K562 (cell line): ENCODE data around the gene MYLK2. TPM values are rescaled to one million over a fixed set of nuclear protein-coding genes. Genes with fewer than 3 reads are reported as not detected.
A peak's percentile ranks its signal among the peaks of the same experiment; 100 is the strongest.

Experiments used
- ATAC-seq: fragments of 200-7000 bp; cut with Tn5 transposase; 3 replicates; pipeline ENCODE4 v1.9.1; 2020; ENCODE audit warnings: moderate library complexity
- BruUV-seq: library from RNA; stranded (reverse); fragments of 400-500 nt; replicated peaks from 2 replicates; lab custom pipeline; 2021; lab: Mats Ljungman, UMichigan
- CTCF ChIA-PET: fragments of 300-600 bp; formaldehyde crosslinking; extraction: SDS; loops from one replicate; lab custom pipeline; 2021; ENCODE audit warnings: low intra/inter-chr PET ratio; lab: Yijun Ruan, JAX
- POLR2A ChIA-PET: fragments of 300-600, 350-650 bp; sonication (Branson Sonifier 250); formaldehyde crosslinking; extraction: SDS; loops from one replicate; lab custom pipeline; 2021; ENCODE audit warnings: antibody characterized with exemption, inconsistent platforms; lab: Yijun Ruan, JAX
- DNase-seq, 4 experiments: peaks; one replicate each; pipeline versions ENCODE4 v3.0.0 to v3.0.0-alpha.2; 2011 to 2018; ENCODE audit warnings: low spot score in 3 of 4, mixed read lengths in 3 of 4; ENCODE audit errors: extremely low read depth in 1 of 4
- FAIRE-seq: peaks from 2 replicates; lab custom pipeline; 2011; peaks lifted over from hg19 to GRCh38; lab: Jason Lieb, UNC
- H2AFZ ChIP-seq: 2 replicates; pipeline ENCODE4 v1.6.0; 2011; ENCODE audit warnings: low read depth, low read length, control low read depth, inconsistent platforms
- H3K27ac ChIP-seq: fragments of 200-600 bp; 3 replicates; pipeline ENCODE4 v1.8.0; 2011; ENCODE audit warnings: low read depth, mild to moderate bottlenecking, control low read depth, inconsistent platforms, low read length, moderate library complexity, mixed read lengths; ENCODE audit errors: extremely low read depth
- H3K27me3 ChIP-seq, 2 experiments: fragments of 300-600 bp in 1 of 2; 2 replicates in 1 of 2; 3 replicates in 1 of 2; pipeline versions ENCODE4 v1.6.0 to v1.8.0; 2011; ENCODE audit warnings: inconsistent platforms in 2 of 2, low read length in 2 of 2, mild to moderate bottlenecking in 1 of 2, mixed read lengths in 1 of 2, moderate library complexity in 1 of 2; ENCODE audit not compliant: control insufficient read depth in 2 of 2, insufficient read depth in 2 of 2
- H3K36me3 ChIP-seq: fragments of 300-600 bp; 3 replicates; pipeline ENCODE4 v1.8.0; 2011; ENCODE audit warnings: mild to moderate bottlenecking, low read length, inconsistent platforms; ENCODE audit not compliant: control insufficient read depth, insufficient read depth
- H3K4me1 ChIP-seq, 2 experiments: fragments of 200-600 bp in 1 of 2; replicated peaks in 1 of 2; 2 replicates in 1 of 2; 3 replicates in 1 of 2; pipeline versions ENCODE4 v1.5.1 to v1.8.0; 2011; ENCODE audit warnings: inconsistent platforms in 2 of 2, low read length in 2 of 2, mild to moderate bottlenecking in 1 of 2, mixed read lengths in 1 of 2, moderate library complexity in 1 of 2; ENCODE audit not compliant: control insufficient read depth in 2 of 2, insufficient read depth in 2 of 2
- H3K4me2 ChIP-seq: 2 replicates; pipeline ENCODE4 v1.6.1; 2011; ENCODE audit warnings: low read length, control low read depth, inconsistent platforms, mixed read lengths; ENCODE audit not compliant: insufficient read depth
- H3K4me3 ChIP-seq: fragments of 200-600 bp; sonication (generic), shearing (Covaris generic); 2 replicates; pipeline ENCODE4 v1.5.1; 2016; ENCODE audit warnings: control low read depth, inconsistent platforms
- H3K79me2 ChIP-seq: fragments of 200-600 bp; 3 replicates; pipeline ENCODE4 v1.8.0; 2011; ENCODE audit warnings: low read length, inconsistent platforms; ENCODE audit not compliant: control insufficient read depth, insufficient read depth
- H3K9ac ChIP-seq, 2 experiments: 2 replicates each; pipeline versions ENCODE4 v1.6.0 to v1.6.1; 2011; ENCODE audit warnings: low read depth in 2 of 2, low read length in 2 of 2, control low read depth in 1 of 2, inconsistent platforms in 1 of 2, mild to moderate bottlenecking in 1 of 2, mixed read lengths in 1 of 2; ENCODE audit not compliant: insufficient read depth in 1 of 2
- H3K9me1 ChIP-seq: one replicate; pipeline ENCODE4 v1.6.0; 2011; ENCODE audit warnings: inconsistent platforms, mild to moderate bottlenecking, low read length, moderate library complexity; ENCODE audit not compliant: control insufficient read depth, insufficient read depth
- H3K9me3 ChIP-seq: replicated peaks from 2 replicates; pipeline ENCODE4 v1.5.1; 2011; ENCODE audit warnings: low read depth, low read length, inconsistent platforms; ENCODE audit not compliant: control insufficient read depth, insufficient read depth
- H4K20me1 ChIP-seq: replicated peaks from 2 replicates; pipeline ENCODE4 v1.6.1; 2011; ENCODE audit warnings: low read length, inconsistent platforms, mixed read lengths; ENCODE audit not compliant: control insufficient read depth, insufficient read depth
- CBFB ChIP-seq: sonication (generic); formaldehyde crosslinking; IDR thresholded peaks from 2 replicates; pipeline ENCODE4 v1.4.0; 2020; ENCODE audit warnings: mild to moderate bottlenecking, missing genetic modification reagents
- COPS2 ChIP-seq: fragments of 450-650 bp; conservative IDR thresholded peaks from 2 replicates; pipeline ENCODE4 v1.6.1; 2016; ENCODE audit warnings: mild to moderate bottlenecking, moderate library complexity
- ID3 ChIP-seq, 2 experiments: fragments of 250-450 bp in 1 of 2; fragments of 450-650 bp in 1 of 2; sonication (Bioruptor Pico) in 1 of 2; IDR thresholded peaks; 2 replicates each; pipeline versions ENCODE4 v1.6.1 to v1.8.0; 2016 to 2021; ENCODE audit warnings: mild to moderate bottlenecking in 2 of 2, moderate library complexity in 2 of 2, missing compliant biosample characterization in 1 of 2, missing genetic modification characterization in 1 of 2
- ILK ChIP-seq: fragments of 450-650 bp; IDR thresholded peaks from 2 replicates; pipeline ENCODE4 v1.6.1; 2016; ENCODE audit warnings: missing genetic modification characterization, low read depth, mild to moderate bottlenecking, missing compliant biosample characterization, moderate library complexity, borderline replicate concordance
- MEF2D ChIP-seq: conservative IDR thresholded peaks from 2 replicates; pipeline ENCODE4 v1.6.1; 2016; ENCODE audit warnings: low read depth, missing genetic modification characterization, missing compliant biosample characterization
- MIER1 ChIP-seq: fragments of 450-650 bp; IDR thresholded peaks from 2 replicates; pipeline ENCODE4 v1.6.1; 2016; ENCODE audit warnings: antibody characterized with exemption, mild to moderate bottlenecking, low read depth
- MYC ChIP-seq, 2 experiments: fragments of 250-450 bp in 1 of 2; sonication (Bioruptor Pico) in 1 of 2; IDR thresholded peaks; 2 replicates each; pipeline versions ENCODE4 v1.5.1 to v1.6.1; 2012 to 2021; ENCODE audit warnings: low read depth in 2 of 2, borderline replicate concordance in 1 of 2, improper control_type of control experiment in 1 of 2, low read length in 1 of 2, mild to moderate bottlenecking in 1 of 2, moderate library complexity in 1 of 2
- NFIX ChIP-seq: fragments of 250-450 bp; sonication (Bioruptor Pico); IDR thresholded peaks from 2 replicates; pipeline ENCODE4 v1.4.0; 2020; ENCODE audit warnings: low read depth, mild to moderate bottlenecking, moderate library complexity
- NFYB ChIP-seq: IDR thresholded peaks from 2 replicates; pipeline ENCODE4 v1.6.1; 2011; ENCODE audit warnings: mild to moderate bottlenecking, moderate library complexity; ENCODE audit not compliant: insufficient read length; ENCODE audit errors: extremely low read depth
- PHF21A ChIP-seq: fragments of 450-650 bp; IDR thresholded peaks from 2 replicates; pipeline ENCODE4 v1.6.1; 2017; ENCODE audit warnings: low read depth, borderline replicate concordance
- PREB ChIP-seq: sonication (generic); formaldehyde crosslinking; IDR thresholded peaks from 2 replicates; pipeline ENCODE4 v1.8.1; 2023; ENCODE audit warnings: mild to moderate bottlenecking, missing genetic modification reagents
- RBM34 ChIP-seq: fragments of 200-400 bp; formaldehyde crosslinking; IDR thresholded peaks from 2 replicates; pipeline ENCODE4 v1.6.1; 2018; ENCODE audit warnings: low read length, borderline replicate concordance; ENCODE audit not compliant: insufficient read depth
- SIN3B ChIP-seq: fragments of 450-650 bp; IDR thresholded peaks from 2 replicates; pipeline ENCODE4 v1.6.1; 2017; ENCODE audit warnings: low read depth, mild to moderate bottlenecking, moderate library complexity
- SREBF2 ChIP-seq: sonication (generic); formaldehyde crosslinking; IDR thresholded peaks from 2 replicates; pipeline ENCODE4 v1.4.0; 2020; ENCODE audit warnings: mild to moderate bottlenecking, missing genetic modification reagents
- USF1 ChIP-seq: sonication (generic); formaldehyde crosslinking; IDR thresholded peaks from 2 replicates; pipeline ENCODE4 v1.9.0; 2022; ENCODE audit warnings: mild to moderate bottlenecking, missing genetic modification reagents
- ZNF324 ChIP-seq: fragments of 250-450 bp; sonication (Bioruptor Pico); IDR thresholded peaks from 2 replicates; pipeline ENCODE4 v1.4.0; 2020; ENCODE audit warnings: mild to moderate bottlenecking
- ZNF639 ChIP-seq, 2 experiments: fragments of 200-800 bp in 1 of 2; sonication (Bioruptor generic) in 1 of 2; sonication (generic) in 1 of 2; formaldehyde crosslinking in 1 of 2; IDR thresholded peaks in 1 of 2; conservative IDR thresholded peaks in 1 of 2; 2 replicates each; pipeline versions ENCODE4 v1.5.0 to v1.6.1; 2016 to 2020; ENCODE audit warnings: missing compliant biosample characterization in 1 of 2, missing genetic modification characterization in 1 of 2, missing genetic modification reagents in 1 of 2
- WGBS: fragments of 100-300 bp; shearing (Covaris generic); methylation state at CpG from one replicate; pipeline ENCODE4 v1.1.6; 2016; ENCODE audit warnings: low coverage, mixed read lengths; ENCODE audit not compliant: insufficient coverage; ENCODE audit errors: missing lambda C conversion rate; 5-methylcytosine and 5-hydroxymethylcytosine counted together
- in situ Hi-C: fragments of 300-500 bp; cut with MboI; formaldehyde crosslinking; loops from 4 replicates; pipeline ENCODE4 v1.15.0; 2018; ENCODE audit warnings: inconsistent platforms, mixed read lengths
- intact Hi-C: fragments of 100-400 bp; cut with micrococcal nuclease; formaldehyde crosslinking; loops from 2 replicates; pipeline ENCODE4 v1.14.2; 2022
- polyA plus RNA-seq, 8 experiments: library from polyadenylated mRNA; depleted of rRNA in 4 of 8; stranded (reverse) in 5 of 8; unstranded in 3 of 8; fragments of >200 nt; fragmentation: Nextera tagmentation in 2 of 8; fragmentation: Illumina TruSeq in 1 of 8; extraction: Ambion mirVana in 2 of 8; extraction: Trizol in 1 of 8; gene quantifications; 2 replicates each; pipeline versions ENCODE4 v1.2.1 to v1.2.3, GENCODE V29; 2011 to 2014; ENCODE audit warnings: inconsistent platforms in 1 of 8, missing spikeins in 1 of 8
- total RNA-seq, 7 experiments: library from RNA; depleted of rRNA in 6 of 7; stranded (reverse); fragments of >200 nt in 6 of 7; fragmentation: Illumina TruSeq in 2 of 7; extraction: Trizol in 2 of 7; gene quantifications; 2 replicates each; pipeline versions ENCODE4 v1.2.1 to v1.2.3, GENCODE V29; 2011 to 2021; ENCODE audit warnings: low replicate concordance in 1 of 7

Gene MYLK2
- total and polyA plus RNA-seq, 9 of the 15 experiments (the other 6 are each of a cell fraction or from before 2014, with no cell fraction given): 0.07 to 0.53 (median 0.18) TPM; not detected in 2

- no peak overlapping the region for H3K4me3 ChIP-seq
- in situ Hi-C loops: loop anchor here (25.0 kb wide), 1 partner anchor 828 kb away; the partner anchor contains the start of gene C20orf203
- DNase-seq (no peak), FAIRE-seq (no peak), ATAC-seq (no peak)
- ChIA-PET POLR2A (interaction anchor here (0.7 kb wide), 1 partner anchor 839 kb away, joined by 3 read pairs; no protein-coding TSS in a partner anchor), CTCF (interaction anchor here (1.7 kb wide), 1 partner anchor 197 kb away, joined by 4 read pairs; no protein-coding TSS in a partner anchor)
- H4K20me1 ChIP-seq: 0 out of 2 replicates have a peak, but pooled peaks cover 6% of the 10 kb centered on the region
- BruUV-seq: no TSS peak
- no peak overlapping the region for H3K4me2 ChIP-seq
- 74% methylated on average over 12 of the region's 20 CpGs for WGBS
- no peaks in the 10 kb centered on the region for H3K36me3 ChIP-seq
- intact Hi-C loops: loop anchor here (5.0 kb wide), 1 partner anchor 107 kb away; no protein-coding TSS in a partner anchor
- H3K27me3 ChIP-seq: no peaks in the 10 kb centered on the region
- H2AFZ ChIP-seq: no peak overlapping the region
- no peaks in the 10 kb centered on the region for H3K79me2 ChIP-seq
- H3K9me3 ChIP-seq: no peaks in the 10 kb centered on the region
- peak overlapping the region in 1 of 2 experiments; percentile 40; a peak in 1 of 4 replicates for H3K9ac ChIP-seq
- no peak overlapping the region for H3K27ac ChIP-seq
- H3K4me1 ChIP-seq: peaks cover 35 to 51% of the 10 kb centered on the region in 2 experiments
- H3K9me1 ChIP-seq: no peaks in the 10 kb centered on the region
- TF ChIP-seq COPS2: no peak
- TF ChIP-seq ILK (tag): no peak
- TF ChIP-seq NFYB: no peak
- TF ChIP-seq RBM34: no peak
- TF ChIP-seq PREB (CRISPR knock-in tag): no peak
- no peak for TF ChIP-seq CBFB (CRISPR knock-in tag)
- TF ChIP-seq MIER1: no peak
- no peak for TF ChIP-seq USF1 (CRISPR knock-in tag)
- TF ChIP-seq SIN3B: no peak
- TF ChIP-seq MYC (IDR thresholded peaks at IDR 0.05; ENCODE audit: low read depth, low read length): no peak
- TF ChIP-seq MYC (CRISPR knock-in tag; IDR thresholded peaks at IDR 0.05; ENCODE audit: borderline replicate concordance, low read depth): no peak
- no peak for TF ChIP-seq SREBF2 (CRISPR knock-in tag)
- TF ChIP-seq ZNF639 (CRISPR knock-in tag; conservative IDR thresholded peaks at IDR 0.05 in 1 of 2, IDR thresholded peaks at IDR 0.05 in 1 of 2): no peak
- no peak for TF ChIP-seq NFIX (CRISPR knock-in tag)
- no peak for TF ChIP-seq ID3 (CRISPR knock-in tag; IDR thresholded peaks at IDR 0.05)
- no peak for TF ChIP-seq ID3 (tag; IDR thresholded peaks at IDR 0.05)
- TF ChIP-seq PHF21A: no peak
- no peak for TF ChIP-seq ZNF324 (CRISPR knock-in tag)
- TF ChIP-seq MEF2D (tag): no peak
These were observed 14.9 kb downstream of the MYLK2 start for GRCh38 chr20:31833931-31834521.
